WTC11 (cell line): ENCODE measurements around the gene KLHDC8A. TPM values are rescaled to one million over a fixed set of nuclear protein-coding genes. Genes with fewer than 3 reads are reported as not detected.
"Not testable (repeated sequence)": the region's sequence is repeated elsewhere in the genome, so short reads cannot be mapped to it uniquely, and the experiment has no call there.

Source experiments
- ATAC-seq: fragments of 200-7000 bp; cut with Tn5 transposase; 2 replicates; pipeline ENCODE4 v1.10.0; 2021; ENCODE audit warnings: mild to moderate bottlenecking, moderate library complexity
- CTCF ChIA-PET: fragments of 300-600 bp; sonication (Branson Sonifier 250); formaldehyde crosslinking; loops from one replicate; lab custom pipeline; 2021; ENCODE audit warnings: antibody characterized with exemption; lab: Charles Lee
- POLR2A ChIA-PET: fragments of 350-600 bp; sonication (Branson Sonifier 250); formaldehyde crosslinking; loops from one replicate; lab custom pipeline; 2021; ENCODE audit warnings: antibody characterized with exemption; lab: Charles Lee
- DNase-seq: peaks from one replicate; pipeline ENCODE4 v3.0.0; 2021; ENCODE audit warnings: low spot score
- H3K27ac Mint-ChIP-seq: 2 replicates; pipeline ENCODE4 v1.8.0; 2021; ENCODE audit warnings: mixed read lengths
- H3K27me3 Mint-ChIP-seq: 2 replicates; pipeline ENCODE4 v1.8.0; 2021; ENCODE audit warnings: low read depth, mild to moderate bottlenecking, moderate library complexity, mixed read lengths
- H3K36me3 Mint-ChIP-seq: 2 replicates; pipeline ENCODE4 v1.8.0; 2021; ENCODE audit warnings: mixed read lengths
- H3K4me1 Mint-ChIP-seq: 2 replicates; pipeline ENCODE4 v1.8.0; 2022; ENCODE audit warnings: mixed read lengths
- H3K4me3 Mint-ChIP-seq: 2 replicates; pipeline ENCODE4 v1.8.0; 2021; ENCODE audit warnings: mild to moderate bottlenecking, moderate library complexity, mixed read lengths
- H3K9me3 Mint-ChIP-seq: 2 replicates; pipeline ENCODE4 v1.8.0; 2021; ENCODE audit warnings: mixed read lengths
- AR ChIP-seq: fragments of 250-450 bp; sonication (Bioruptor Pico); IDR thresholded peaks from 2 replicates; pipeline ENCODE4 v1.9.0; 2021; ENCODE audit warnings: mild to moderate bottlenecking
- CREM ChIP-seq: sonication (generic); formaldehyde crosslinking; IDR thresholded peaks from 2 replicates; pipeline ENCODE4 v1.8.1; 2022; ENCODE audit warnings: mild to moderate bottlenecking, missing genetic modification reagents, moderate library complexity
- NR2C2 ChIP-seq: sonication (generic); formaldehyde crosslinking; IDR thresholded peaks from 2 replicates; pipeline ENCODE4 v1.8.0; 2022; ENCODE audit warnings: mild to moderate bottlenecking, missing genetic modification reagents
- PRRX2 ChIP-seq: fragments of 250-450 bp; sonication (Bioruptor Pico); IDR thresholded peaks from 2 replicates; pipeline ENCODE4 v1.8.0; 2021; ENCODE audit warnings: mild to moderate bottlenecking
- TCF7 ChIP-seq: sonication (generic); formaldehyde crosslinking; IDR thresholded peaks from 2 replicates; pipeline ENCODE4 v1.8.0; 2022; ENCODE audit warnings: mild to moderate bottlenecking, low read depth, missing genetic modification reagents, moderate library complexity
- ZBTB21 ChIP-seq: sonication (generic); formaldehyde crosslinking; IDR thresholded peaks from 2 replicates; pipeline ENCODE4 v1.8.1; 2023; ENCODE audit warnings: mild to moderate bottlenecking, missing genetic modification reagents, borderline replicate concordance
- ZBTB43 ChIP-seq: sonication (generic); formaldehyde crosslinking; IDR thresholded peaks from 2 replicates; pipeline ENCODE4 v1.8.1; 2023; ENCODE audit warnings: mild to moderate bottlenecking, missing genetic modification reagents
- ZNF138 ChIP-seq: sonication (generic); formaldehyde crosslinking; conservative IDR thresholded peaks from 2 replicates; pipeline ENCODE4 v1.8.1; 2022; ENCODE audit warnings: mild to moderate bottlenecking, moderate library complexity, missing genetic modification reagents
- ZNF263 ChIP-seq: sonication (generic); formaldehyde crosslinking; IDR thresholded peaks from 2 replicates; pipeline ENCODE4 v1.8.1; 2022; ENCODE audit warnings: low read depth, mild to moderate bottlenecking, moderate library complexity, missing genetic modification reagents
- ZNF317 ChIP-seq: sonication (generic); formaldehyde crosslinking; IDR thresholded peaks from 2 replicates; pipeline ENCODE4 v1.8.1; 2023; ENCODE audit warnings: low read depth, mild to moderate bottlenecking, moderate library complexity, missing genetic modification reagents, borderline replicate concordance
- ZNF423 ChIP-seq: fragments of 250-450 bp; sonication (Bioruptor Pico); IDR thresholded peaks from 2 replicates; pipeline ENCODE4 v2.1.2; 2022; ENCODE audit warnings: mild to moderate bottlenecking, moderate library complexity
- total RNA-seq: library from RNA; stranded (reverse); gene quantifications from 3 replicates; pipeline ENCODE4 v1.2.3, GENCODE V29; 2021
- TF ChIP-seq, protein P1 (sequence below): sonication (generic); formaldehyde crosslinking; IDR thresholded peaks from 2 replicates; pipeline ENCODE4 v1.8.1; 2023; ENCODE audit warnings: mild to moderate bottlenecking, missing genetic modification reagents, borderline replicate concordance
- TF ChIP-seq, protein P2 (sequence below): sonication (generic); formaldehyde crosslinking; IDR thresholded peaks from 2 replicates; pipeline ENCODE4 v1.8.0; 2022; ENCODE audit warnings: mild to moderate bottlenecking, missing genetic modification reagents
- TF ChIP-seq, protein P3 (sequence below): sonication (generic); formaldehyde crosslinking; IDR thresholded peaks from 2 replicates; pipeline ENCODE4 v1.8.1; 2023; ENCODE audit warnings: mild to moderate bottlenecking, missing genetic modification reagents

Gene KLHDC8A
- total RNA-seq, 1 experiment from 2014 or later = 1.7 TPM

DNA sequence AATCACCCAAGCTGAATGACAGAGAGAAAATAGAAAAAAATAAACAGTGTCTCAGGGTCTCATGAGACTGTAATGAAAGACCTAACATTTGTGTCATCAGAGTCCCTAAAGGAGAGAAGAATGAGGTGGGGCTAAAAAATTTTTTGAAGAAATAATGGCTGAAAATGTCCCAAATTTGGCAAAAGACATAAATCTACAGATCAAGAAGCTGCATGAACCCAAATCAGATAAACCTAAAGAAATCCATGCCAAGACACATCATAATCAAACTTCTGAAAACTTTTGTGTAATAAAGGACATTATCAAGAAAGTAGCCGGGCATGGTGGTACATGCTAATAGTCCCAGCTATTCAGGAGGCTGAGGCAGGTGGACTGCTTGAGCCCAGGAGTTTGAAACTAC, 35.9 kb upstream of the KLHDC8A start (continued):
- TF ChIP-seq AR (CRISPR knock-in tag) = no peak
- TF ChIP-seq ZBTB43 (CRISPR knock-in tag) = no peak
- TF ChIP-seq, all 79 proteins: peak for 0

DNA sequence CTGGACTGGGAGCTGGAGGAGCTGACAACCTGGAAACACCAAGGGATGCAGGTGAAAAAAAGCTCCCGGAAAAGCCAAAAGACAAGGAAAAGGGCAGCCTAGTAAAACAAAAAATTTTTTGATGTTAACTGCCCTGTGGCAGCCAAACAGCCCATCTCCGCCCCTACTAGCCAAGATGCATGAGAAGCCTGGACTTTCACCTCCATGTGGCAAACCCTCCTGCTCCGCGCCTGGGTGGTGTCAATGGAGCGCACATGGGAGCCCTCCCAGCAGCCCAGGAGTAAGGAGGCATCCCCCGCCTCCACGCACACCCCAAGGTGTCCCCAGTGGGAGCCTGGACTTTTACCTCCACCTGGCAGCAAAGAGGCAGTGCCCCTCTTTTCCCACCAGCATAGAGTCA, 34.7 kb upstream of the KLHDC8A start:
- CTCF ChIA-PET = interaction anchor here (1.4 to 2.1 kb wide), 4 partner anchors 37 to 133 kb away, joined by 3 to 8 read pairs (median 5); no protein-coding TSS in a partner anchor
- H3K9me3 Mint-ChIP-seq = peaks cover 6% of the 10 kb centered on the region; the same call in 1 of the 2 replicates
- no peak for DNase-seq
- ATAC-seq = no peak
- H3K4me3 Mint-ChIP-seq = no peak overlapping the region
- H3K27ac Mint-ChIP-seq = no peak overlapping the region
- no peaks in the 10 kb centered on the region for H3K4me1 Mint-ChIP-seq
- no peaks in the 10 kb centered on the region; the same call in 1 of the 2 replicates for H3K36me3 Mint-ChIP-seq
- TF ChIP-seq ZBTB21 (CRISPR knock-in tag) = no peak
- no peak for TF ChIP-seq NR2C2 (CRISPR knock-in tag)
- TF ChIP-seq, protein P1, sequence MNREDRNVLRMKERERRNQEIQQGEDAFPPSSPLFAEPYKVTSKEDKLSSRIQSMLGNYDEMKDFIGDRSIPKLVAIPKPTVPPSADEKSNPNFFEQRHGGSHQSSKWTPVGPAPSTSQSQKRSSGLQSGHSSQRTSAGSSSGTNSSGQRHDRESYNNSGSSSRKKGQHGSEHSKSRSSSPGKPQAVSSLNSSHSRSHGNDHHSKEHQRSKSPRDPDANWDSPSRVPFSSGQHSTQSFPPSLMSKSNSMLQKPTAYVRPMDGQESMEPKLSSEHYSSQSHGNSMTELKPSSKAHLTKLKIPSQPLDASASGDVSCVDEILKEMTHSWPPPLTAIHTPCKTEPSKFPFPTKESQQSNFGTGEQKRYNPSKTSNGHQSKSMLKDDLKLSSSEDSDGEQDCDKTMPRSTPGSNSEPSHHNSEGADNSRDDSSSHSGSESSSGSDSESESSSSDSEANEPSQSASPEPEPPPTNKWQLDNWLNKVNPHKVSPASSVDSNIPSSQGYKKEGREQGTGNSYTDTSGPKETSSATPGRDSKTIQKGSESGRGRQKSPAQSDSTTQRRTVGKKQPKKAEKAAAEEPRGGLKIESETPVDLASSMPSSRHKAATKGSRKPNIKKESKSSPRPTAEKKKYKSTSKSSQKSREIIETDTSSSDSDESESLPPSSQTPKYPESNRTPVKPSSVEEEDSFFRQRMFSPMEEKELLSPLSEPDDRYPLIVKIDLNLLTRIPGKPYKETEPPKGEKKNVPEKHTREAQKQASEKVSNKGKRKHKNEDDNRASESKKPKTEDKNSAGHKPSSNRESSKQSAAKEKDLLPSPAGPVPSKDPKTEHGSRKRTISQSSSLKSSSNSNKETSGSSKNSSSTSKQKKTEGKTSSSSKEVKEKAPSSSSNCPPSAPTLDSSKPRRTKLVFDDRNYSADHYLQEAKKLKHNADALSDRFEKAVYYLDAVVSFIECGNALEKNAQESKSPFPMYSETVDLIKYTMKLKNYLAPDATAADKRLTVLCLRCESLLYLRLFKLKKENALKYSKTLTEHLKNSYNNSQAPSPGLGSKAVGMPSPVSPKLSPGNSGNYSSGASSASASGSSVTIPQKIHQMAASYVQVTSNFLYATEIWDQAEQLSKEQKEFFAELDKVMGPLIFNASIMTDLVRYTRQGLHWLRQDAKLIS (CRISPR knock-in tag) = no peak
- TF ChIP-seq, all 79 proteins: peak for 0
- H3K27me3 Mint-ChIP-seq = peaks cover 4% of the 10 kb centered on the region
- POLR2A ChIA-PET = interaction anchor here (0.6 kb wide), 1 partner anchor 72 kb away, joined by 4 read pairs; no protein-coding TSS in a partner anchor

DNA sequence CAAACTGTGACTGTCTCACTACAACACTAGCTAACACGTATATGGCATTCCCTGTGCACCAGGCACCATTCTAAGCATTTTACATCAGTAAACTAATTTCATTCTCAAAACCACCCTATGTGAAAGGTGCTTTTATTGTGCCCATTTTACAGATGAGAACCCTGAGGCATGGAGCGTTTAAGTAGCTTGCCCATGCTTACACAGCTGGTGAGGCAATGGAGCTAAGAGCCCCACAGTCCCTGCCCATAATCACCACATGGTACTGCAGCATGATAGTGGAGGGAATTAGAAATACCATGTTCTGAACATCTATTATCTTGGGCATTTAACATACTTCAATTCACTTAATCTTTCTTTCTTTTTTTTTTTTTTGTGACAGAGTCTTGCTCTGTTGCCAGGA, 31.1 kb upstream of the KLHDC8A start:
- Mint-ChIP-seq H3K9me3 (no peaks in the 10 kb centered on the region), H3K4me3 (no peak overlapping the region), H3K27ac (no peak overlapping the region), H3K4me1 (no peaks in the 10 kb centered on the region), H3K36me3 (no peaks in the 10 kb centered on the region)
- CTCF ChIA-PET = interaction anchor here (0.5 to 3.9 kb wide), 12 partner anchors 11 to 326 kb away, joined by 3 to 28 read pairs (median 4); no protein-coding TSS in a partner anchor
- ATAC-seq (no peak), DNase-seq (no peak)
- POLR2A ChIA-PET = no interaction called here
- TF ChIP-seq ZNF317 (CRISPR knock-in tag) (no peak), ZNF423 (CRISPR knock-in tag) (no peak), TCF7 (no peak), CREM (CRISPR knock-in tag) (no peak), ZNF263 (CRISPR knock-in tag) (no peak), ZNF138 (CRISPR knock-in tag) (no peak), PRRX2 (CRISPR knock-in tag) (no peak)
- TF ChIP-seq, protein P2, sequence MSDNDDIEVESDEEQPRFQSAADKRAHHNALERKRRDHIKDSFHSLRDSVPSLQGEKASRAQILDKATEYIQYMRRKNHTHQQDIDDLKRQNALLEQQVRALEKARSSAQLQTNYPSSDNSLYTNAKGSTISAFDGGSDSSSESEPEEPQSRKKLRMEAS (CRISPR knock-in tag) = no peak
- TF ChIP-seq, protein P3, sequence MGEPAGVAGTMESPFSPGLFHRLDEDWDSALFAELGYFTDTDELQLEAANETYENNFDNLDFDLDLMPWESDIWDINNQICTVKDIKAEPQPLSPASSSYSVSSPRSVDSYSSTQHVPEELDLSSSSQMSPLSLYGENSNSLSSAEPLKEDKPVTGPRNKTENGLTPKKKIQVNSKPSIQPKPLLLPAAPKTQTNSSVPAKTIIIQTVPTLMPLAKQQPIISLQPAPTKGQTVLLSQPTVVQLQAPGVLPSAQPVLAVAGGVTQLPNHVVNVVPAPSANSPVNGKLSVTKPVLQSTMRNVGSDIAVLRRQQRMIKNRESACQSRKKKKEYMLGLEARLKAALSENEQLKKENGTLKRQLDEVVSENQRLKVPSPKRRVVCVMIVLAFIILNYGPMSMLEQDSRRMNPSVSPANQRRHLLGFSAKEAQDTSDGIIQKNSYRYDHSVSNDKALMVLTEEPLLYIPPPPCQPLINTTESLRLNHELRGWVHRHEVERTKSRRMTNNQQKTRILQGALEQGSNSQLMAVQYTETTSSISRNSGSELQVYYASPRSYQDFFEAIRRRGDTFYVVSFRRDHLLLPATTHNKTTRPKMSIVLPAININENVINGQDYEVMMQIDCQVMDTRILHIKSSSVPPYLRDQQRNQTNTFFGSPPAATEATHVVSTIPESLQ (CRISPR knock-in tag) = no peak
- TF ChIP-seq, all 79 proteins: peak for 0
- no peaks in the 10 kb centered on the region for H3K27me3 Mint-ChIP-seq

DNA sequence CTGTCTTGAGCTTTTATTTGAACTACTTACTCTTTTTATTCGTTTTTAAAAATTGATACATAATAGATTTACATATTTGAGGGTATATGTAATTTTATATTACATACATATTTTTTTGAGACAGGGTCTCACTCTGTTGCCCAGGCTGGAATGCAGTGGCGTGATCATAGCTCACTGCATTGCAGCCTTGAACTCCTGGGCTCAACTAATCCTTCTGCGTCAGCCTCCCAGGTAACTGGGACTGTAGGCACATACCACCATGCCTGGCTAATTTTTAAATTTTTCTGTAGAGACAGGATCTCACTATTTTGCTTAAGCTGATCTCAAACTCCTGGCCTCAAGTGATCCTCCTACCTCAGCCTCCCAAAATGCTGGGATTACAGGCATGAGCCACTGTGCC, 26.3 kb upstream of the KLHDC8A start:
- CTCF ChIA-PET = interaction anchor here (1.0 to 2.5 kb wide), 4 partner anchors 14 to 102 kb away, joined by 4 to 11 read pairs (median 8); no protein-coding TSS in a partner anchor
- H3K4me1 Mint-ChIP-seq, H3K36me3 Mint-ChIP-seq, ATAC-seq, DNase-seq, H3K9me3 Mint-ChIP-seq, POLR2A ChIA-PET, H3K27me3 Mint-ChIP-seq, H3K27ac Mint-ChIP-seq, H3K4me3 Mint-ChIP-seq: not testable (repeated sequence)
